ENCODE measurements around the gene BFSP2. TPM values are rescaled to one million over a fixed set of nuclear protein-coding genes. Genes with fewer than 3 reads are reported as not detected.

BFSP2 gene
- total RNA-seq, 2 donors from 2014 or later: not detected

DNA sequence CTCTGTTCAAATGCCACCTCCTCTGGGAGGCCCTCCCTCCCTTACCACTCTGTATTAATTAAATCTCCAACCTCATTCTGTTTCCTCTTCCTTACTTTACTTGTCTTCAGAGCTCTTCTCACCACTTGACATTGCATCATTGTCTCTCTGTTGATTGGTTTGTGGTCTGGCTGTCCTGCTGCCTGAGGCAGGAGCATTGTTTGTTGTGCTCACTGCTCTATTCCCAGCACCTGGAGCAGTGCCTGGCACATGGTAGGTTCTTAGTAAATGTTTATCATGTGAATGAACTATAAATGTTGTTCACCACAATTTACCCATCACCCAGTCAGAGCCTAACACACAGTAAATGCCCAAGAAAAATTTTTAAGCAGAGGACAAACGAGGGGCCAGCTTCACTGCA, 6.7 kb upstream of the BFSP2 start:
- Histone ChIP-seq H3K4me1 (ENCODE audit: control insufficient read depth in 1 of 2, low read depth in 2 of 2) (no peaks in the 10 kb centered on the region), H3K36me3 (no peaks in the 10 kb centered on the region), H3K27ac (no peak overlapping the region), H3K4me3 (no peak overlapping the region), H3K9me3 (no peaks in the 10 kb centered on the region), H3K27me3 (replicated peaks; ENCODE audit: insufficient read depth) (no peaks in the 10 kb centered on the region)
- ATAC-seq (ENCODE audit: insufficient number of reproducible peaks, low FRiP score, low read depth) (no peak), DNase-seq (ENCODE audit: low spot score) (no peak)
- TF ChIP-seq, protein P1, sequence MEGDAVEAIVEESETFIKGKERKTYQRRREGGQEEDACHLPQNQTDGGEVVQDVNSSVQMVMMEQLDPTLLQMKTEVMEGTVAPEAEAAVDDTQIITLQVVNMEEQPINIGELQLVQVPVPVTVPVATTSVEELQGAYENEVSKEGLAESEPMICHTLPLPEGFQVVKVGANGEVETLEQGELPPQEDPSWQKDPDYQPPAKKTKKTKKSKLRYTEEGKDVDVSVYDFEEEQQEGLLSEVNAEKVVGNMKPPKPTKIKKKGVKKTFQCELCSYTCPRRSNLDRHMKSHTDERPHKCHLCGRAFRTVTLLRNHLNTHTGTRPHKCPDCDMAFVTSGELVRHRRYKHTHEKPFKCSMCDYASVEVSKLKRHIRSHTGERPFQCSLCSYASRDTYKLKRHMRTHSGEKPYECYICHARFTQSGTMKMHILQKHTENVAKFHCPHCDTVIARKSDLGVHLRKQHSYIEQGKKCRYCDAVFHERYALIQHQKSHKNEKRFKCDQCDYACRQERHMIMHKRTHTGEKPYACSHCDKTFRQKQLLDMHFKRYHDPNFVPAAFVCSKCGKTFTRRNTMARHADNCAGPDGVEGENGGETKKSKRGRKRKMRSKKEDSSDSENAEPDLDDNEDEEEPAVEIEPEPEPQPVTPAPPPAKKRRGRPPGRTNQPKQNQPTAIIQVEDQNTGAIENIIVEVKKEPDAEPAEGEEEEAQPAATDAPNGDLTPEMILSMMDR (IDR thresholded peaks at IDR 0.05): no peak

GRCh38 chr3:133393691-133394474, 6.0 kb upstream of the BFSP2 start:
- DNase-seq (ENCODE audit: low spot score): no peak
- no peak overlapping the region for H3K4me3 ChIP-seq
- no peaks in the 10 kb centered on the region for H3K9me3 ChIP-seq
- H3K4me1 ChIP-seq (ENCODE audit: control insufficient read depth in 1 of 2, low read depth in 2 of 2): no peaks in the 10 kb centered on the region
- no peaks in the 10 kb centered on the region for H3K36me3 ChIP-seq
- TF ChIP-seq, protein P1 (IDR thresholded peaks at IDR 0.05): no peak
- no peak overlapping the region for H3K27ac ChIP-seq
- H3K27me3 ChIP-seq (replicated peaks; ENCODE audit: insufficient read depth): no peaks in the 10 kb centered on the region
- ATAC-seq (ENCODE audit: insufficient number of reproducible peaks, low FRiP score, low read depth): no peak

GRCh38 chr3:133394561-133395311, 5.1 kb upstream of the BFSP2 start:
- Histone ChIP-seq H3K36me3 (no peaks in the 10 kb centered on the region), H3K4me3 (no peak overlapping the region), H3K9me3 (no peaks in the 10 kb centered on the region), H3K27me3 (replicated peaks; ENCODE audit: insufficient read depth) (no peaks in the 10 kb centered on the region), H3K27ac (no peak overlapping the region), H3K4me1 (ENCODE audit: control insufficient read depth in 1 of 2, low read depth in 2 of 2) (no peaks in the 10 kb centered on the region)
- TF ChIP-seq, protein P1 (IDR thresholded peaks at IDR 0.05): no peak
- ATAC-seq (ENCODE audit: insufficient number of reproducible peaks, low FRiP score, low read depth) (no peak), DNase-seq (ENCODE audit: low spot score) (no peak)

GRCh38 chr3:133396906-133397305, 3.0 kb upstream of the BFSP2 start:
- no peaks in the 10 kb centered on the region for H3K27me3 ChIP-seq (replicated peaks; ENCODE audit: insufficient read depth)
- H3K4me3 ChIP-seq: no peak overlapping the region
- H3K36me3 ChIP-seq: no peaks in the 10 kb centered on the region
- no peaks in the 10 kb centered on the region for H3K9me3 ChIP-seq
- TF ChIP-seq, protein P1 (IDR thresholded peaks at IDR 0.05): no peak
- DNase-seq (ENCODE audit: low spot score): no peak
- ATAC-seq (ENCODE audit: insufficient number of reproducible peaks, low FRiP score, low read depth): no peak
- H3K4me1 ChIP-seq (ENCODE audit: control insufficient read depth in 1 of 2, low read depth in 2 of 2): no peaks in the 10 kb centered on the region
- H3K27ac ChIP-seq: no peak overlapping the region

- no peak overlapping the region for H3K4me3 ChIP-seq
- H3K9me3 ChIP-seq: no peaks in the 10 kb centered on the region
- ATAC-seq (ENCODE audit: insufficient number of reproducible peaks, low FRiP score, low read depth) (no peak), DNase-seq (ENCODE audit: low spot score) (no peak)
- no peaks in the 10 kb centered on the region for H3K36me3 ChIP-seq
- H3K4me1 ChIP-seq (ENCODE audit: control insufficient read depth in 1 of 2, low read depth in 2 of 2): no peaks in the 10 kb centered on the region
- H3K27ac ChIP-seq: no peak overlapping the region
- TF ChIP-seq, protein P1 (IDR thresholded peaks at IDR 0.05): no peak
- no peaks in the 10 kb centered on the region for H3K27me3 ChIP-seq (replicated peaks; ENCODE audit: insufficient read depth)
Observed at GRCh38 chr3:133401374-133402135, 1.7 kb downstream of the BFSP2 start.

Data from thoracic aorta (tissue), 2 donors.